ENCODE measurements around the gene FGFBP3. TPM values are rescaled to one million over a fixed set of nuclear protein-coding genes. Genes with fewer than 3 reads are reported as not detected.
A peak's percentile ranks its signal among the peaks of the same experiment; 100 is the strongest.

The FGFBP3 gene
- total RNA-seq, 3 donors from 2014 or later, result 0.59 to 1.1 (median 0.66) TPM

DNA sequence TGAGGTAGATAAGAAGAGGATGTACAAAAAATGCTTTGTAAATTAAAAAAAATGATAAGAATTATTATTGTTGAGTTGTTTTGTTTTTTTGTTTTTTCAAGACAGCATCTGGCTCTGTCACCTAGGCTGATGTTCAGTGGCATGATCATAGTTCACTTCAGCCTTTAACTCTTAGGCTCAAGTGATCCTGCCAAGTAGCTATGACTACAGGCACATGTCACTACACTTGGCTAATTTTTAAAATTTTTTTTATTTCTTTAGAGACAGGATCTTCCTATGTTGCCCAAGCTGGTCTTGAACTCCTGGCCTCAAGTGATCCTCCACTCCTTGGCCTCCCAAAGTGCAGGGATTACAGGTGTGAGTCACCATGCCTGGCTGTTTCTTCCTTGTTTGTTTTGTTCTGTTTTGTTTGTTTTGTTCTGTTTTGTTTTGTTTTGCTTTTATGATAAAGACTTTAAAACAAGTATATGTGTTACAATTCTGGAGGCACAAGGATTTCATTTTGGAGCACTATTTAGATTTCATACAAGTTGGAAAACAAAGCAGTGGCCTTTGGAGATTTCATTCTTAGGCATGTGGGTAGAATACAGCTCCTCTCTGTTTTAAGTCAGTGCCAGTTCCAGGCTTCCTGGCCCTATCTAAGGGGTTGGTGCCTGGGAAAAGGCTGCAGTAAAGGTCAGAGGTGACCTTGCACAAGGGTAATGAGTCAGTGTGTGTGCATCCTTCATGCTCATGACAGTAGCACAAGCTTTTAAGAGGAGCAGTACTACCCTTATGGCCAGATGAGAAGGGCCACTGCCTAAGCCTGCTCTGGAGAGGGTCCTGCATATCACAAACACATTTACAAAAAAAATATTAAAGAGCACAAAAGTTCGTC, 17.9 kb downstream of the FGFBP3 start:
- DNase-seq (ENCODE audit: low spot score in 2 of 2), result no peak
- Histone ChIP-seq H3K4me1 (no peaks in the 10 kb centered on the region), H3K36me3 (no peaks in the 10 kb centered on the region), H3K27me3 (no peaks in the 10 kb centered on the region), H3K9me3 (no peaks in the 10 kb centered on the region), H3K4me3 (no peak overlapping the region), H3K27ac (no peak overlapping the region)
- intact Hi-C loops (cut with DNase I; ENCODE audit: low total_unique reads), result no loop called here
- no peak for TF ChIP-seq POLR2A (IDR thresholded peaks at IDR 0.05)
- TF ChIP-seq, protein P1, sequence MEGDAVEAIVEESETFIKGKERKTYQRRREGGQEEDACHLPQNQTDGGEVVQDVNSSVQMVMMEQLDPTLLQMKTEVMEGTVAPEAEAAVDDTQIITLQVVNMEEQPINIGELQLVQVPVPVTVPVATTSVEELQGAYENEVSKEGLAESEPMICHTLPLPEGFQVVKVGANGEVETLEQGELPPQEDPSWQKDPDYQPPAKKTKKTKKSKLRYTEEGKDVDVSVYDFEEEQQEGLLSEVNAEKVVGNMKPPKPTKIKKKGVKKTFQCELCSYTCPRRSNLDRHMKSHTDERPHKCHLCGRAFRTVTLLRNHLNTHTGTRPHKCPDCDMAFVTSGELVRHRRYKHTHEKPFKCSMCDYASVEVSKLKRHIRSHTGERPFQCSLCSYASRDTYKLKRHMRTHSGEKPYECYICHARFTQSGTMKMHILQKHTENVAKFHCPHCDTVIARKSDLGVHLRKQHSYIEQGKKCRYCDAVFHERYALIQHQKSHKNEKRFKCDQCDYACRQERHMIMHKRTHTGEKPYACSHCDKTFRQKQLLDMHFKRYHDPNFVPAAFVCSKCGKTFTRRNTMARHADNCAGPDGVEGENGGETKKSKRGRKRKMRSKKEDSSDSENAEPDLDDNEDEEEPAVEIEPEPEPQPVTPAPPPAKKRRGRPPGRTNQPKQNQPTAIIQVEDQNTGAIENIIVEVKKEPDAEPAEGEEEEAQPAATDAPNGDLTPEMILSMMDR (IDR thresholded peaks at IDR 0.05), result no peak
- no peak for TF ChIP-seq POLR2AphosphoS5 (IDR thresholded peaks at IDR 0.05)

DNA sequence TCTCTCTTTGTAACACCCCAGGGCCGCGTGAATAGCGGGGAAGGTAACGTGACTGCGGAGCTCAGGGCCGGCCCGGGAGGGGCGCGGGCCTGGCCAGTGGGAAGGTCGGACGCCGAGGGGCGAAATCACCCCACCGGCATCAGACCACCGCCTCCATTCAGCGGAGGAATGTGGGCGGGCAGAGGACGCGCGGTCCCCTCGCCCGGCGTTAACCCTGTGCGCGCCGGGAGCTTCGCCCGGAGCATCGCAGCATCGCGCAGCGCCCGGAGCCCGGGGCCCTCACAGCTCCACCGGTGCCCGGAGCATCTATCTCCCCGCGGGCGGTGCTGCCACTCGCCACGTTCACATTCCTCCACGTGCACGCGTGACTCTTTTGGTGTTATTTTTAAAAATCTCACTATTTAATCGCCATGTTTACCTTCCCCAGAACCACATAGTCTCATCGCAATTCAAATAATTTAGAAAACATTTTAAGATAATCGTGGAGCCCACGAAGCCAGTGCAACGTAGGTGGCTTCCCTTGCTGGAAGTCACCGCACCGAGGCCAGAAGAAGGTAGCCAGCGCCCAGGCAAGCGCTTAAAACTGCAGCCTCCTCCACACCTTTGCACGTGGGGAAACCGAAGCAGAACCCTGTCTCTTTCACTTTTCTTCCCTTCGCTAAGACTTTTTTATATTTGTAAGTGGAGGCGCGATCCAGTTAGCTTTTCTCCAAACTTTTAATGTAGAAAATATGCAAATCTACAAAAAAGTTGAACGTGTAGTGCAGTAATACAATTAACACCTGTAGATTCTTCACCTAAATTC, 21.8 kb downstream of the FGFBP3 start:
- DNase-seq (ENCODE audit: low spot score in 2 of 2), result no peak

DNA sequence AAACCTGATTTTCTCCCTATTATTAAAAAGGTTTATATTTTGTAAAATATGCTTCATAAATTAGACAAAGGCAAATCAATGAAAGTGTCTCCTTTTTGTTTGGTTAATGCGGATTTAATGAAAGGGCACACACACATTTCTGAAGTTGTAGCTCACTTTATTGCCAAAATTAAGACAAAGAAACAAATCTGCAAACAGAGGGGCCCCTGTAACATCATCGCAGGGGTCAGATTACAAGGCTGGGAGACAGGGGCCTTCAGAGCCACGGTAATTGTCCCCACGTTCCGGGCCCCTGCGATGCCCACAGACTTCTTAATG, 22.4 kb downstream of the FGFBP3 start:
- Histone ChIP-seq H3K4me1 (no peaks in the 10 kb centered on the region), H3K27ac (peak overlapping the region in 1 of 2 donors; percentile 26), H3K4me3 (peak overlapping the region; percentile 42 to 72 (median 56)), H3K27me3 (no peaks in the 10 kb centered on the region), H3K9me3 (no peaks in the 10 kb centered on the region), H3K36me3 (no peaks in the 10 kb centered on the region)
- TF ChIP-seq, protein P1 (IDR thresholded peaks at IDR 0.05), result no peak
- TF ChIP-seq POLR2AphosphoS5 (IDR thresholded peaks at IDR 0.05), result no peak
- TF ChIP-seq POLR2A (IDR thresholded peaks at IDR 0.05), result no peak
- intact Hi-C loops (cut with DNase I; ENCODE audit: low total_unique reads), result no loop called here
- no peak for DNase-seq (ENCODE audit: low spot score in 2 of 2)

More for the DNA sequence above, 21.8 kb downstream of the FGFBP3 start:
- intact Hi-C loops (cut with DNase I; ENCODE audit: low total_unique reads), result no loop called here
- TF ChIP-seq POLR2AphosphoS5 (IDR thresholded peaks at IDR 0.05) (no peak), POLR2A (IDR thresholded peaks at IDR 0.05) (no peak)
- TF ChIP-seq, protein P1 (IDR thresholded peaks at IDR 0.05), result no peak
- H3K36me3 ChIP-seq, result no peaks in the 10 kb centered on the region
- no peaks in the 10 kb centered on the region for H3K9me3 ChIP-seq
- H3K4me1 ChIP-seq, result no peaks in the 10 kb centered on the region
- H3K27me3 ChIP-seq, result no peaks in the 10 kb centered on the region
- H3K27ac ChIP-seq, result peak overlapping the region; percentile 6 to 26
- H3K4me3 ChIP-seq, result peak overlapping the region; percentile 42 to 72 (median 56)

DNA sequence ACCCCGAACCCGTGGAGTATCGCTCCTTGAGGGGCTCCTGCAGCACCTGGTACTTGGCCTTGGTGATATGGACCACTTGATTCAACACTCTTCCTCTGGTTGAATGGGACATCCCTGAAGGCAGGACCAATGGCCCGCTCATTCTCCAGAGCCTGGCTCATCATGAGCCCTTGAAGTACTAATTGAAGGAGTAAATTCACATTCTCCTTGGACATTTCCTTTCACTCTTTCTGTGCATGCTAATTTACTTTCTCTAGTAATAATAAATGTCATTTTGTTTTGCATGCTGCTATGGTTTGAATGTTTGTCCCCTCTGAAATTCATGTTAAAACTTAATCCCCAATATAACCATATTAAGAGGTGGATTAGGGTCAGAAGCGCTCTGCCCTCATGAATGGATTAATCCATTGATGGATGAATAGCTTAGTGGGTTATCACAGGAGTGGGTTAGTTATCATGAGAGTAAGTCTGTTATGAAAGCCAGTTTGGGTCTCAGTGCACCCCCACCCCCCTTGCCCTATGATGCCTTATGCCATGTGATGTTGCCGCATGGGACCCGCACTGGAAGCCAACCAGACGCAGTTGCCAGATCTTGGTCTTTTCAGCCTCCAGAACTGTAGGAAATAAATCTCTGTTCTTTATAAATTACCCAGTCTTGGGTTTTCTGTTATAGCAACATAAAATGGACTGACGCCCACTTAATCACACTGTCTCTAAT, 23.8 kb downstream of the FGFBP3 start:
- Histone ChIP-seq H3K4me3 (no peak overlapping the region), H3K27me3 (no peaks in the 10 kb centered on the region), H3K27ac (no peak overlapping the region), H3K9me3 (no peaks in the 10 kb centered on the region), H3K36me3 (no peaks in the 10 kb centered on the region), H3K4me1 (no peaks in the 10 kb centered on the region)
- DNase-seq (ENCODE audit: low spot score in 2 of 2), result no peak
- no peak for TF ChIP-seq POLR2A (IDR thresholded peaks at IDR 0.05)
- TF ChIP-seq POLR2AphosphoS5 (IDR thresholded peaks at IDR 0.05), result no peak
- TF ChIP-seq, protein P1 (IDR thresholded peaks at IDR 0.05), result no peak
- intact Hi-C loops (cut with DNase I; ENCODE audit: low total_unique reads), result no loop called here
